HCT116 (cell line): ENCODE results near the gene RPS2. TPM values are rescaled to one million over a fixed set of nuclear protein-coding genes. Genes with fewer than 3 reads are reported as not detected.
"Not testable (repeated sequence)": the region's sequence is repeated elsewhere in the genome, so short reads cannot be mapped to it uniquely, and the experiment has no call there.

Experiments used
- ATAC-seq: fragments of 200-7000 bp; cut with Tn5 transposase; 2 replicates; pipeline ENCODE4 v1.9.1; 2020; ENCODE audit warnings: mild to moderate bottlenecking, moderate library complexity
- BruUV-seq: library from RNA; stranded (reverse); fragments of 400-500 nt; replicated peaks from 2 replicates; lab custom pipeline; 2021; lab: Mats Ljungman, UMichigan
- CTCF ChIA-PET: fragments of 300-600 bp; sonication (Branson Sonifier 250); formaldehyde crosslinking; loops from one replicate; lab custom pipeline; 2021; ENCODE audit warnings: antibody characterized with exemption; lab: Charles Lee
- POLR2A ChIA-PET: fragments of 300-600, 350-600 bp; sonication (Branson Sonifier 250); formaldehyde crosslinking; loops from one replicate; lab custom pipeline; 2021; ENCODE audit warnings: antibody characterized with exemption; lab: Charles Lee
- RAD21 ChIA-PET, 2 experiments: fragments of 300-600 bp; sonication (Branson Sonifier 250); formaldehyde crosslinking; loops; one replicate each; lab custom pipeline; 2023; ENCODE audit warnings: low total read pairs in 2 of 2; ENCODE audit not compliant: uncharacterized antibody in 2 of 2, unreplicated experiment in 2 of 2, low non-redundant PET in 1 of 2; lab: Charles Lee
- DNase-seq: peaks from one replicate; pipeline ENCODE4 v3.0.0-alpha.2; 2010; ENCODE audit warnings: low read depth, low spot score
- H2AFZ ChIP-seq: fragments of 200-600 bp; shearing (Covaris generic), sonication (generic); 2 replicates; pipeline ENCODE4 v1.6.1; 2017; ENCODE audit warnings: low read depth, mixed run types, mixed read lengths, antibody characterized with exemption, low read length; ENCODE audit not compliant: poor library complexity, severe bottlenecking
- H3K27ac ChIP-seq: 2 replicates; pipeline ENCODE4 v1.5.1; 2012; ENCODE audit warnings: low read depth, low read length
- H3K27me3 ChIP-seq: fragments of 200-600 bp; sonication (generic); 2 replicates; pipeline ENCODE4 v1.6.1; 2016; ENCODE audit warnings: mixed run types, low read length, mixed read lengths; ENCODE audit not compliant: insufficient read depth
- H3K36me3 ChIP-seq, 2 experiments: fragments of 200-500 bp in 1 of 2; fragments of 200-600 bp in 1 of 2; sonication (Bioruptor generic) in 1 of 2; sonication (generic) in 1 of 2; 2 replicates each; pipeline versions ENCODE4 v1.5.1 to v1.6.1; 2014 to 2016; ENCODE audit warnings: low read length in 2 of 2, inconsistent platforms in 1 of 2, mixed read lengths in 1 of 2, mixed run types in 1 of 2; ENCODE audit not compliant: insufficient read depth in 2 of 2, control insufficient read depth in 1 of 2
- H3K4me1 ChIP-seq, 2 experiments: fragments of 200-600 bp in 1 of 2; sonication (generic) in 1 of 2; 2 replicates each; pipeline versions ENCODE4 v1.5.1 to v1.6.1; 2012 to 2017; ENCODE audit warnings: low read length in 2 of 2, inconsistent platforms in 1 of 2, mild to moderate bottlenecking in 1 of 2, mixed read lengths in 1 of 2, mixed run types in 1 of 2, moderate library complexity in 1 of 2; ENCODE audit not compliant: insufficient read depth in 2 of 2, control insufficient read depth in 1 of 2
- H3K4me2 ChIP-seq: fragments of 200-600 bp; sonication (generic); 2 replicates; pipeline ENCODE4 v1.6.1; 2017; ENCODE audit warnings: mixed run types, low read length, mixed read lengths
- H3K4me3 ChIP-seq, 2 experiments: fragments of 200-600 bp in 1 of 2; sonication (generic) in 1 of 2; replicated peaks in 1 of 2; 2 replicates each; pipeline ENCODE4 v1.5.1; 2011 to 2016; ENCODE audit warnings: low read length in 2 of 2, control low read depth in 1 of 2, low read depth in 1 of 2, mild to moderate bottlenecking in 1 of 2, mixed read lengths in 1 of 2, mixed run types in 1 of 2
- H3K79me2 ChIP-seq: fragments of 200-600 bp; sonication (generic); 2 replicates; pipeline ENCODE4 v1.6.1; 2017; ENCODE audit warnings: mild to moderate bottlenecking, mixed run types, low read length, moderate library complexity, mixed read lengths; ENCODE audit not compliant: insufficient read depth
- H3K9ac ChIP-seq: fragments of 200-600 bp; sonication (generic); 2 replicates; pipeline ENCODE4 v1.6.1; 2016; ENCODE audit warnings: low read length, mixed read lengths
- H3K9me2 ChIP-seq: fragments of 200-600 bp; sonication (generic), shearing (Covaris generic); 2 replicates; pipeline ENCODE4 v1.6.1; 2017; ENCODE audit warnings: mixed run types, mild to moderate bottlenecking, moderate library complexity; ENCODE audit not compliant: insufficient read depth
- H3K9me3 ChIP-seq, 2 experiments: fragments of 200-500 bp in 1 of 2; fragments of 200-600 bp in 1 of 2; sonication (Bioruptor generic) in 1 of 2; sonication (generic) in 1 of 2; 2 replicates each; pipeline ENCODE4 v1.6.1; 2014 to 2017; ENCODE audit warnings: low read length in 2 of 2, mixed read lengths in 2 of 2, inconsistent platforms in 1 of 2, low read depth in 1 of 2, mild to moderate bottlenecking in 1 of 2, mixed run types in 1 of 2, moderate library complexity in 1 of 2; ENCODE audit not compliant: control insufficient read depth in 1 of 2, insufficient read depth in 1 of 2
- H4K20me1 ChIP-seq: fragments of 200-600 bp; sonication (generic), shearing (Covaris generic); 2 replicates; pipeline ENCODE4 v1.6.1; 2017; ENCODE audit warnings: mixed run types, mild to moderate bottlenecking, moderate library complexity; ENCODE audit not compliant: insufficient read depth
- JUND ChIP-seq: IDR thresholded peaks from 2 replicates; pipeline ENCODE4 v1.6.1; 2012
- SIN3A ChIP-seq: IDR thresholded peaks from 2 replicates; pipeline ENCODE4 v1.6.1; 2012; ENCODE audit warnings: low read depth
- ZFX ChIP-seq: fragments of 450-650 bp; IDR thresholded peaks from 2 replicates; pipeline ENCODE4 v1.6.1; 2017
- intact Hi-C: fragments of 100-400 bp; cut with micrococcal nuclease; formaldehyde crosslinking; loops from 2 replicates; pipeline ENCODE4 v1.10.0; 2022
- total RNA-seq: library from RNA; stranded (reverse); gene quantifications from one replicate; pipeline ENCODE4 v1.2.1, GENCODE V29; 2021; ENCODE audit not compliant: unreplicated experiment
- TF ChIP-seq, protein P1 (sequence below): IDR thresholded peaks from 2 replicates; pipeline ENCODE4 v1.6.1; 2011; ENCODE audit warnings: mild to moderate bottlenecking, low read length, moderate library complexity; ENCODE audit not compliant: insufficient replicate concordance; ENCODE audit errors: extremely low read depth

RPS2 gene
- total RNA-seq, 1 experiment from 2014 or later, result 6,265 TPM

DNA sequence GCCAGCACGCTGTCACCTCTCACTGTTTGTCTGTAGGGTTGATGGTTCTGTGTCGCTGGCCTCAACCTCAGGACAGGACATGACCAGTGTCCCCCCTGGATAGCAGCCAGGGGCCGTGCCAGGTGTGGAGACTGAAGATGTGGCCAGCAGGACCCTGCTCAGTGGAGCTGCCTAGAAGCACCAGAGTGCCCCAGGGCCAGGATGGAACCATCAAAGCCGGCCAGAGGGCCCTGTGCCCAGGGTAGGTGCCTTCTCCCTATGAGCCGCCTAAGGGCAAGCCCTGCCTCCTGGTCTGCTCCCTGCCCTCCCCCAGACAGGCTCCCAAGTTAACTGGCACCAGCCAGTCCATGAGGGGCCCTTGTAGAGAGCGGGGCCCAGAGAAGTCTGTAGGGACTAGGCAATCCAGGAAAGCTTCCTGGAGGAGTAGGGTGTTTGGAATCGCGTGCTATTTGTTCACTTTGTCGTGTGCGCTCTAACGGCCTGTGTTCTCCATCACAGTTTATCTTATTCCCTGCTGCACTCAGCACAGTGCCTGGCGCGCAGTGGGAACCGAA lies 5.8 kb downstream of the RPS2 start (continued):
- TF ChIP-seq, protein P1, sequence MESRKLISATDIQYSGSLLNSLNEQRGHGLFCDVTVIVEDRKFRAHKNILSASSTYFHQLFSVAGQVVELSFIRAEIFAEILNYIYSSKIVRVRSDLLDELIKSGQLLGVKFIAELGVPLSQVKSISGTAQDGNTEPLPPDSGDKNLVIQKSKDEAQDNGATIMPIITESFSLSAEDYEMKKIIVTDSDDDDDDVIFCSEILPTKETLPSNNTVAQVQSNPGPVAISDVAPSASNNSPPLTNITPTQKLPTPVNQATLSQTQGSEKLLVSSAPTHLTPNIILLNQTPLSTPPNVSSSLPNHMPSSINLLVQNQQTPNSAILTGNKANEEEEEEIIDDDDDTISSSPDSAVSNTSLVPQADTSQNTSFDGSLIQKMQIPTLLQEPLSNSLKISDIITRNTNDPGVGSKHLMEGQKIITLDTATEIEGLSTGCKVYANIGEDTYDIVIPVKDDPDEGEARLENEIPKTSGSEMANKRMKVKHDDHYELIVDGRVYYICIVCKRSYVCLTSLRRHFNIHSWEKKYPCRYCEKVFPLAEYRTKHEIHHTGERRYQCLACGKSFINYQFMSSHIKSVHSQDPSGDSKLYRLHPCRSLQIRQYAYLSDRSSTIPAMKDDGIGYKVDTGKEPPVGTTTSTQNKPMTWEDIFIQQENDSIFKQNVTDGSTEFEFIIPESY, result no peak
- TF ChIP-seq JUND (no peak), ZFX (no peak), SIN3A (no peak)

DNA sequence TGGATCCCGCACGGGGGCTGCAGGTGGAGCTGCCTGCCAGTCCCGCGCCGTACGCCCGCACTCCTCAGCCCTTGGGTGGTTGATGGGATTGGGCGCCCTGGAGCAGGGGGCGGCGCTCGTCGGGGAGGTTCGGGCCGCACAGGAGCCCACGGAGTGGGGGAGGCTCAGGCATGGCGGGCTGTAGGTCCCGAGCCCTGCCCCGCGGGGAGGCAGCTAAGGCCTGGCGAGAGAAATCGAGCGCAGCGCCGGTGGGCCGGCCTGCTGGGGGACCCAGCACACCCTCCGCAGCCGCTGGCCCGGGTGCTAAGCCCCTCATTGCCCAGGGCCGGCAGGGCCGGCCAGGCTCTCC lies 6.5 kb downstream of the RPS2 start:
- POLR2A ChIA-PET, result interaction anchor here (1.7 kb wide), 1 partner anchor 15 kb away, joined by 8 read pairs; the partner anchor contains the start of gene MSRB1
- BruUV-seq, H3K36me3 ChIP-seq, RAD21 ChIA-PET, intact Hi-C loops, CTCF ChIA-PET, H3K27me3 ChIP-seq, H4K20me1 ChIP-seq, ATAC-seq, H3K4me2 ChIP-seq, H2AFZ ChIP-seq, H3K9me2 ChIP-seq, DNase-seq, H3K4me3 ChIP-seq, H3K9me3 ChIP-seq, H3K9ac ChIP-seq: not testable (repeated sequence)
- Histone ChIP-seq H3K4me1 (peaks cover 8 to 35% of the 10 kb centered on the region in 2 experiments), H3K27ac (peak overlapping the region; percentile 88; the same call in 1 of the 2 replicates), H3K79me2 (peaks cover 35% of the 10 kb centered on the region)
